SU-DHL-6 (cell line): ENCODE measurements around the gene IVD.

Experiments used
- H2AFZ ChIP-seq: fragments of 200-600 bp; sonication (generic); 2 replicates; pipeline ENCODE4 v1.6.1; 2014; ENCODE audit warnings: low read depth, mild to moderate bottlenecking, moderate library complexity, mixed read lengths, antibody characterized with exemption, low read length; ENCODE audit not compliant: severe bottlenecking
- H3F3A ChIP-seq: fragments of 200-600 bp; shearing (Covaris generic); 2 replicates; pipeline ENCODE4 v1.6.0; 2016; ENCODE audit warnings: antibody characterized with exemption, mild to moderate bottlenecking; ENCODE audit not compliant: insufficient read depth
- H3K27ac ChIP-seq: fragments of 200-600 bp; sonication (generic); 2 replicates; pipeline ENCODE4 v1.5.1; 2016; ENCODE audit warnings: low read depth, mild to moderate bottlenecking, low read length, moderate library complexity, mixed read lengths
- H3K27me3 ChIP-seq: fragments of 200-600 bp; sonication (generic), shearing (Covaris generic); 2 replicates; pipeline ENCODE4 v1.6.0; 2014; ENCODE audit warnings: mild to moderate bottlenecking, low read length
- H3K36me3 ChIP-seq: fragments of 200-600 bp; sonication (generic); 2 replicates; pipeline ENCODE4 v1.6.1; 2014; ENCODE audit warnings: mild to moderate bottlenecking, low read length, mixed read lengths
- H3K4me2 ChIP-seq: fragments of 300-600, 200-600 bp; shearing (Covaris generic), sonication (generic); 2 replicates; pipeline ENCODE4 v1.6.0; 2014; ENCODE audit warnings: low read length, low read depth, mild to moderate bottlenecking; ENCODE audit not compliant: poor library complexity, severe bottlenecking
- H3K4me3 ChIP-seq: fragments of 200-600 bp; sonication (generic); 2 replicates; pipeline ENCODE4 v1.5.1; 2014; ENCODE audit warnings: antibody characterized with exemption, low read length, mild to moderate bottlenecking, mixed read lengths; ENCODE audit not compliant: insufficient read depth, poor library complexity, severe bottlenecking
- H3K79me2 ChIP-seq: fragments of 200-600 bp; sonication (generic); 2 replicates; pipeline ENCODE4 v1.6.1; 2014; ENCODE audit warnings: mild to moderate bottlenecking, low read length, moderate library complexity; ENCODE audit not compliant: insufficient read depth
- H3K9ac ChIP-seq: fragments of 200-600 bp; sonication (generic); 2 replicates; pipeline ENCODE4 v1.7.0; 2014; ENCODE audit warnings: mild to moderate bottlenecking, low read length
- H3K9me2 ChIP-seq: fragments of 200-600 bp; sonication (generic); replicated peaks from 2 replicates; pipeline ENCODE4 v1.6.1; 2014; ENCODE audit warnings: low read length; ENCODE audit not compliant: insufficient read depth
- H3K9me3 ChIP-seq: fragments of 200-600 bp; sonication (generic); 2 replicates; pipeline ENCODE4 v1.6.1; 2014; ENCODE audit warnings: low read length, mixed read lengths; ENCODE audit not compliant: insufficient read depth
- H4K20me1 ChIP-seq: fragments of 200-600 bp; sonication (generic); 2 replicates; pipeline ENCODE4 v1.6.1; 2014; ENCODE audit warnings: low read depth, mild to moderate bottlenecking, antibody characterized with exemption, low read length, moderate library complexity, mixed read lengths
- CTCF ChIP-seq: fragments of 200-600 bp; sonication (generic); IDR thresholded peaks from one replicate; pipeline ENCODE4 v1.5.1; 2017; ENCODE audit warnings: antibody characterized with exemption, mild to moderate bottlenecking, low read length, moderate library complexity; ENCODE audit not compliant: insufficient read depth, poor library complexity, severe bottlenecking
- EZH2phosphoT487 ChIP-seq: fragments of 200-600 bp; sonication (generic), shearing (Covaris generic); conservative IDR thresholded peaks from 2 replicates; pipeline ENCODE4 v1.6.1; 2018; ENCODE audit warnings: mild to moderate bottlenecking, antibody characterized with exemption, low read length, moderate library complexity, mixed read lengths

The IVD gene

GRCh38 chr15:40361640-40362039 lies 44.0 kb upstream of the IVD start:
- no peaks in the 10 kb centered on the region for H3K27me3 ChIP-seq

DNA sequence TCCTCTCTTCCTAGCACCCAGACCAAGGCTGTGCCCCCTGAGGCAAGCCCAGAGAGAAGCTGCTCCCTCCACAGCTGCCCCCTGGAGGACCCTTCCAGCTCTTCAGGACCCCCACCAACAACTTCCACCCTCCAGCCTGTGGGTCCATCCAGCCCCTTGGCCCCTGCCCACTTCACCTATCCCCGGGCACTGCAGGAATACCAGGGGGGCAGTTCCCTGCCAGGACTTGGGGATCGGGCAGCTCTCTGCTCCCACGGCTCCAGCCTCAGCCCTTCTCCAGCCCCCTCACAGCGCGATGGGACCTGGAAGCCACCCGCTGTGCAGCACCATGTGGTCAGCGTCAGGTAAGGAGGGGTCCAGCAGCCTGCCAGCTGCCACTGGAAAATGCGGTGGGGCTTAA lies 42.0 kb upstream of the IVD start:
- no peaks in the 10 kb centered on the region for H3K9me2 ChIP-seq
- TF ChIP-seq EZH2phosphoT487, result no peak
- TF ChIP-seq CTCF, result no peak
- H3K9ac ChIP-seq, result no peak overlapping the region
- no peaks in the 10 kb centered on the region for H4K20me1 ChIP-seq
- no peak overlapping the region for H3K4me2 ChIP-seq
- H3K27me3 ChIP-seq, result no peaks in the 10 kb centered on the region
- H3K4me3 ChIP-seq, result no peak overlapping the region
- no peaks in the 10 kb centered on the region for H3K79me2 ChIP-seq
- H2AFZ ChIP-seq, result no peak overlapping the region
- no peaks in the 10 kb centered on the region for H3K36me3 ChIP-seq
- H3K9me3 ChIP-seq, result no peaks in the 10 kb centered on the region
- H3K27ac ChIP-seq, result no peak overlapping the region
- H3F3A ChIP-seq, result no peaks in the 10 kb centered on the region

More at GRCh38 chr15:40361640-40362039, 44.0 kb upstream of the IVD start:
- Histone ChIP-seq H3K4me2 (no peak overlapping the region), H3K4me3 (no peak overlapping the region), H2AFZ (no peak overlapping the region), H4K20me1 (no peaks in the 10 kb centered on the region), H3K27ac (no peak overlapping the region), H3K9ac (no peak overlapping the region), H3K79me2 (no peaks in the 10 kb centered on the region), H3K9me2 (no peaks in the 10 kb centered on the region), H3F3A (no peaks in the 10 kb centered on the region), H3K36me3 (no peaks in the 10 kb centered on the region), H3K9me3 (no peaks in the 10 kb centered on the region)
- TF ChIP-seq EZH2phosphoT487, result no peak
- TF ChIP-seq CTCF, result no peak

GRCh38 chr15:40364251-40364650 lies 41.3 kb upstream of the IVD start:
- TF ChIP-seq CTCF (no peak), EZH2phosphoT487 (no peak)
- Histone ChIP-seq H3K4me2 (no peak overlapping the region), H3K27me3 (no peaks in the 10 kb centered on the region), H3K9me3 (no peaks in the 10 kb centered on the region), H3K9me2 (no peaks in the 10 kb centered on the region), H3K9ac (no peak overlapping the region), H3K27ac (no peak overlapping the region), H2AFZ (no peak overlapping the region), H3F3A (no peaks in the 10 kb centered on the region), H3K36me3 (no peaks in the 10 kb centered on the region), H3K4me3 (no peak overlapping the region), H3K79me2 (no peaks in the 10 kb centered on the region), H4K20me1 (no peaks in the 10 kb centered on the region)

DNA sequence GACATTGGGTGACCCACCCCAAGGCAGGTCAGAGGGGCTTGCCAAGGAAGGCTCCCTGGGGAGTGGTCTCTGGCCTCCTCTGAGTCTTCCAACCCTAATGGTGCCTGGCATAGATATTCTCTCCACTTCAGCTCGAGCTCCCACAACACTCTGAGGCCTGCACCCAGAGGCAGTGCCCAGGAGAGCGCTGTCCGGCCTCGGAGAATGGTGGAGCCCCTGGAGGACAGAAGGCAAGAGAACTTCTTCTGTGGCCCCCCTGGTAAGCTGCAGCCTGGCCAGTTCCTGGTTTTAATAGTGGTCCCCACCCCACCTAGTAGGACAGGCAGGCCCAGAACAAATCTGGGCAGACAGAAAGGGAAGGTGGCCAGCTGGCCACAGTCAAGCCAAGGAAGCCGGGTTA lies 40.6 kb upstream of the IVD start:
- Histone ChIP-seq H3K4me3 (no peak overlapping the region), H3K9ac (no peak overlapping the region), H2AFZ (no peak overlapping the region), H3K9me3 (no peaks in the 10 kb centered on the region), H3K36me3 (no peaks in the 10 kb centered on the region), H3K79me2 (no peaks in the 10 kb centered on the region), H4K20me1 (no peaks in the 10 kb centered on the region), H3F3A (no peaks in the 10 kb centered on the region), H3K27ac (no peak overlapping the region), H3K4me2 (no peak overlapping the region), H3K27me3 (no peaks in the 10 kb centered on the region), H3K9me2 (no peaks in the 10 kb centered on the region)
- no peak for TF ChIP-seq CTCF
- no peak for TF ChIP-seq EZH2phosphoT487
